Heart left ventricle (tissue), 13 donors: Measurements from ENCODE around the gene TNP2.

ENCODE experiments used
- POLR2A ChIP-seq, 2 donors: fragments of 450-650 bp; IDR thresholded peaks; one replicate each; pipeline ENCODE4 v1.6.1; 2017; ENCODE audit warnings: antibody characterized with exemption in 2 of 2, mild to moderate bottlenecking in 2 of 2, moderate library complexity in 2 of 2
- TF ChIP-seq, protein P1 (sequence below), 12 donors: fragments of 200-600 bp; sonication (generic) in 4 of 12; IDR thresholded peaks; one replicate each; pipeline versions ENCODE4 v1.5.0 to v1.8.0; 2018 to 2022; ENCODE audit warnings: antibody characterized with exemption in 12 of 12, mild to moderate bottlenecking in 5 of 12
- donor health status: ischemic (EF 13 %, LVEDD 7.1; RV severe dilation, severe dysfunction).
- donor health status: DM: no; HTN: yes; CAD: no.
- donor health status: DM: no; HTN: no; CAD: no.
- donor health status: ischemic (EF 25% LVEDD 6.9; RV normal size, moderate dysfunction).
- donor health status: ischemic (EF 25% LVEDD 5.7; RV mildly dilated, moderate dysfunction).
- donor health status: ischemic (EF 35%, LVEDD 5.7; RV mildly dilated, moderate dysfunction).
- donor health status: nonischemic (EF 11% LVEDD 7.7; RV severe dilation, severe dysfunction).
- donor health status: DM: yes; HTN: yes; CAD: no.
- donor health status: PGD.
- donor health status: ischemic (EF 29% LVEDD 5.4; RV normal size, mild dysfunction).
- donor health status: nonischemic (EF 23%, LVEDD 6.1; RV moderate dilation, normal function).

DNA sequence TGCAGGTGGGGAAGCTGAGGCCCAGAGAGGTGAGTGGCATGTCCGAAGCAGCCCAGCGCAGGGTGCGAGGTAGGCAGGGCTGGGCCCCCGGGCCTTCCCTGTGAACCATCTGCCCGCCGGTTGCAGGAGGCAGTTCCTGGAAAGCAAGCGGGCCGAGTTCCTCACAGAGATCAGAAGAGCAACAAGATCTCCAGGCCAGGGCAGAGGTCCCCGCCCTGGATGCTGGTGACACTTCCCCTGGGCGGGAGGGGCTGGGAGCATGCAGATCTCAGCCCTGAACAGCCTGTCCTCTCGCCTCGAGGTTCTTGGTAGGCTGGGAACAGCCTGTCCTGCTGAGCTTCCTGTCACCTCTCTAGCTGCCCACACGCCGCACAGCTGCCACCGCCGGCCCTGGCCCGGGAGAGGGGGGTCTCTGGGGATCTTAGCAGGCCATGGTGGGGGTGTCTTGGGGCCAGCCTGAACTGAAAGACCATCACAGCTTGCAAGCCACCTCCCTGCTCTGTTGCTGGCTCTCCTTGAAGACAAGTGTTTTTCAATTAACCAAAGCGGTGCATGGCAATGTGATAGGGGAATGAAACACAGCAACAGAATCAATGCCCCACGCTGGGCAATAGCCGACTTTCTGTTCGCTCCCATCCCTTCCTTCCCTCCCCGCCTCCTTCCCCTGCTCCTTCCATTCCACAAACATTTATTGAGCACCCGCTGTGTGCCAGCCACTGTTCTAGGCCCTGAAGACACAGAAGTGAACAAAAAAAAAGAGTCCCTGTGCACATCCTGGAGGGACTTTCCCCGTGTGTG is 44.8 kb downstream of the TNP2 start:
- TF ChIP-seq, protein P1, sequence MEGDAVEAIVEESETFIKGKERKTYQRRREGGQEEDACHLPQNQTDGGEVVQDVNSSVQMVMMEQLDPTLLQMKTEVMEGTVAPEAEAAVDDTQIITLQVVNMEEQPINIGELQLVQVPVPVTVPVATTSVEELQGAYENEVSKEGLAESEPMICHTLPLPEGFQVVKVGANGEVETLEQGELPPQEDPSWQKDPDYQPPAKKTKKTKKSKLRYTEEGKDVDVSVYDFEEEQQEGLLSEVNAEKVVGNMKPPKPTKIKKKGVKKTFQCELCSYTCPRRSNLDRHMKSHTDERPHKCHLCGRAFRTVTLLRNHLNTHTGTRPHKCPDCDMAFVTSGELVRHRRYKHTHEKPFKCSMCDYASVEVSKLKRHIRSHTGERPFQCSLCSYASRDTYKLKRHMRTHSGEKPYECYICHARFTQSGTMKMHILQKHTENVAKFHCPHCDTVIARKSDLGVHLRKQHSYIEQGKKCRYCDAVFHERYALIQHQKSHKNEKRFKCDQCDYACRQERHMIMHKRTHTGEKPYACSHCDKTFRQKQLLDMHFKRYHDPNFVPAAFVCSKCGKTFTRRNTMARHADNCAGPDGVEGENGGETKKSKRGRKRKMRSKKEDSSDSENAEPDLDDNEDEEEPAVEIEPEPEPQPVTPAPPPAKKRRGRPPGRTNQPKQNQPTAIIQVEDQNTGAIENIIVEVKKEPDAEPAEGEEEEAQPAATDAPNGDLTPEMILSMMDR (IDR thresholded peaks at IDR 0.05): no peak
- TF ChIP-seq POLR2A (IDR thresholded peaks at IDR 0.05): no peak
